Measurements from ENCODE around the gene HTATIP2. TPM values are rescaled to one million over a fixed set of nuclear protein-coding genes. Genes with fewer than 3 reads are reported as not detected.
A peak's percentile ranks its signal among the peaks of the same experiment; 100 is the strongest.

Gene HTATIP2
- total RNA-seq, 4 donors from 2014 or later, result 30.2 to 54.7 (median 43.7) TPM

DNA sequence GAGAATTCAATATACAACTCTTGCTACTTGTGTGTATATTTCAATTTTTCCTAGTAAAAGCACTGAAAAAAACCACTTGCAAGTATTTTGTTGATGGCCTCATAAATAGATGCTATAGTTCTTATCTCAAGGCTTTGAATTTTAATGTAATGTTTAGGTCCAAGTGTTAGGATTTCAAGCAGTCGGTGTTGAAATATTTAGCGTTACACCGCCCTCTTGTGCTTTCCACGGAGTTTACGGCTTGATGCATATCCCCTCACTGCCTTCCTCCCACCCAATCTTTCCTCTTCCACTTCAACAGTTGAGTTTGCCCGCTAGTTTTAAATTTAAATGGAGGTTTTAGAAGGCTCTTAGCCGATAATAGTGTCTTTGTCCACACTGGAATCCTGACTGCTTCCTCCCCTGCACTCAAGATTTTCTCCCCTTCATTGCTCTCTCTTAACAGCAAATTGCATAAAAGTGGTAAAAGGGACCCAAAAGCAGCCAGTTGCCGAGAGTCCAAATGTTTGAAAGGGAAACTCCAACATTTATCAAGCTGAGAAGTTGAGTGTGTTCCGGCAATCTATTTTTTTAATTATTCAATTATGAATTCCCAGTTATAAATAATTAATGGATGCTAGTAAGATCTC is 25.9 kb upstream of the HTATIP2 start:
- no peak overlapping the region for H3K4me3 ChIP-seq
- H3K27me3 ChIP-seq, result peaks cover 0 to 19% (median 5%) of the 10 kb centered on the region in 4 donors
- H3K36me3 ChIP-seq, result no peaks in the 10 kb centered on the region
- DNase-seq (ENCODE audit: extremely low spot score), result no peak
- TF ChIP-seq POLR2AphosphoS5 (IDR thresholded peaks at IDR 0.05) (no peak), EP300 (IDR thresholded peaks at IDR 0.05) (no peak), POLR2A (IDR thresholded peaks at IDR 0.05; ENCODE audit: low read depth) (no peak)
- TF ChIP-seq, protein P1, sequence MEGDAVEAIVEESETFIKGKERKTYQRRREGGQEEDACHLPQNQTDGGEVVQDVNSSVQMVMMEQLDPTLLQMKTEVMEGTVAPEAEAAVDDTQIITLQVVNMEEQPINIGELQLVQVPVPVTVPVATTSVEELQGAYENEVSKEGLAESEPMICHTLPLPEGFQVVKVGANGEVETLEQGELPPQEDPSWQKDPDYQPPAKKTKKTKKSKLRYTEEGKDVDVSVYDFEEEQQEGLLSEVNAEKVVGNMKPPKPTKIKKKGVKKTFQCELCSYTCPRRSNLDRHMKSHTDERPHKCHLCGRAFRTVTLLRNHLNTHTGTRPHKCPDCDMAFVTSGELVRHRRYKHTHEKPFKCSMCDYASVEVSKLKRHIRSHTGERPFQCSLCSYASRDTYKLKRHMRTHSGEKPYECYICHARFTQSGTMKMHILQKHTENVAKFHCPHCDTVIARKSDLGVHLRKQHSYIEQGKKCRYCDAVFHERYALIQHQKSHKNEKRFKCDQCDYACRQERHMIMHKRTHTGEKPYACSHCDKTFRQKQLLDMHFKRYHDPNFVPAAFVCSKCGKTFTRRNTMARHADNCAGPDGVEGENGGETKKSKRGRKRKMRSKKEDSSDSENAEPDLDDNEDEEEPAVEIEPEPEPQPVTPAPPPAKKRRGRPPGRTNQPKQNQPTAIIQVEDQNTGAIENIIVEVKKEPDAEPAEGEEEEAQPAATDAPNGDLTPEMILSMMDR (IDR thresholded peaks at IDR 0.05), result peak in 2 of 3 experiments; percentile 8 to 21
- WGBS, result 16% methylated on average over 9 of the region's 9 CpGs
- H3K9me3 ChIP-seq, result no peaks in the 10 kb centered on the region
- H3K4me1 ChIP-seq, result peaks cover 0 to 3% (median 0%) of the 10 kb centered on the region in 4 donors
- intact Hi-C loops (cut with DNase I), result no loop called here
- H3K27ac ChIP-seq (replicated peaks in 1 of 4), result no peak overlapping the region

DNA sequence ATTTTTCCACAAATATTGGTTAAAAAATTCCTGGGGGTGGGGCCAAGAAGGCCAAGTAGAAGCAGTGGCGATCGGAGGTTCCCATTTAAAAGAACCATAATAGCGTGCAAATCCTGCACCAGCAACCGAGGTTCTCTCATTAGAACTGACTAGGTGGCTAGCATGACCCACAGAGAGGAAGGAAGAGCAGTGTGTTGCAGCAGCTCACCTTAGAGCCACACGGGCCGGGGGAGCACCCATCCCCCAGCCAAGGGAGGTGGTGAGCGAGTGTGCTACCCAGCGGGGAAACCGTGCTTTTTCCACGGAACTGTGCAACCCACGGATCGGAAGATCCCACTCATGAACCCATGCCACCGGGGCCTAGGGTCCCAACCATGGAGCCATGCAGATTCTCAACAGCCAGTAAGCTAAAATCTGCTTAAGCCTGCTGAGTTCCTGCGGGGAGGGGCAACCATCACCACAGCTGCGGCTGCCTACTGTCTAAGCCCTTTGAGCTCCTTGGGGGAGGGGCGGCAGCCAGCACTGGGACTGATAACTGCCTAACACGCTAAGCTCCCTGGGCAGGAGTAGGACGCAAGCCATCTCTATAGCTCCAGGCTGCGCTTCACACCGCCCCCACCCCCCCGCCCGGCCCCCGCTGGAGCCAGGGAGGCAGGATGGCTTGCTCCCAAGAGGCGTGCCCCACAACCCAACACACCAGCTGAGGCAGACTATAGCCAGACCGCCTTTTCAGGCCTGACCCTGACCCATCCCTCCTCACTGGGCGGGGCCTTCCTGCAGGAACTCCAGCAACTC is 21.0 kb upstream of the HTATIP2 start:
- intact Hi-C loops (cut with DNase I), result no loop called here
- Histone ChIP-seq H3K4me3 (no peak overlapping the region), H3K27ac (replicated peaks in 1 of 4) (no peak overlapping the region), H3K4me1 (peaks cover 0 to 7% (median 0%) of the 10 kb centered on the region in 4 donors), H3K9me3 (no peaks in the 10 kb centered on the region), H3K27me3 (peaks cover 0 to 26% (median 10%) of the 10 kb centered on the region in 4 donors), H3K36me3 (no peaks in the 10 kb centered on the region)
- DNase-seq (ENCODE audit: extremely low spot score), result no peak
- WGBS, result 53% methylated on average over 7 of the region's 26 CpGs
- TF ChIP-seq POLR2A (IDR thresholded peaks at IDR 0.05; ENCODE audit: low read depth) (no peak), POLR2AphosphoS5 (IDR thresholded peaks at IDR 0.05) (no peak), EP300 (IDR thresholded peaks at IDR 0.05) (no peak)
- TF ChIP-seq, protein P1 (IDR thresholded peaks at IDR 0.05), result no peak

GRCh38 chr11:20351136-20351535 is 12.4 kb upstream of the HTATIP2 start:
- DNase-seq (ENCODE audit: extremely low spot score), result no peak
- Histone ChIP-seq H3K27ac (replicated peaks in 1 of 4) (no peak overlapping the region), H3K4me1 (no peaks in the 10 kb centered on the region), H3K36me3 (no peaks in the 10 kb centered on the region), H3K9me3 (no peaks in the 10 kb centered on the region), H3K27me3 (no peaks in the 10 kb centered on the region), H3K4me3 (no peak overlapping the region)
- intact Hi-C loops (cut with DNase I), result loop anchor here (5.0 to 10.0 kb wide), 2 partner anchors 224 to 406 kb away; no protein-coding TSS in a partner anchor
- no peak for TF ChIP-seq POLR2AphosphoS5 (IDR thresholded peaks at IDR 0.05)
- TF ChIP-seq EP300 (IDR thresholded peaks at IDR 0.05), result no peak
- TF ChIP-seq, protein P1 (IDR thresholded peaks at IDR 0.05), result no peak
- TF ChIP-seq POLR2A (IDR thresholded peaks at IDR 0.05; ENCODE audit: low read depth), result no peak
- 79% methylated on average over 7 of the region's 7 CpGs for WGBS

- Histone ChIP-seq H3K27me3 (peaks cover 0 to under 1% (median 0%) of the 10 kb centered on the region in 4 donors), H3K27ac (replicated peaks in 1 of 4) (no peak overlapping the region), H3K9me3 (no peaks in the 10 kb centered on the region), H3K4me3 (no peak overlapping the region), H3K36me3 (no peaks in the 10 kb centered on the region), H3K4me1 (no peaks in the 10 kb centered on the region)
- no peak for DNase-seq (ENCODE audit: extremely low spot score)
- TF ChIP-seq, protein P1 (IDR thresholded peaks at IDR 0.05), result no peak
- TF ChIP-seq POLR2AphosphoS5 (IDR thresholded peaks at IDR 0.05) (no peak), EP300 (IDR thresholded peaks at IDR 0.05) (no peak), POLR2A (IDR thresholded peaks at IDR 0.05; ENCODE audit: low read depth) (no peak)
- WGBS, result 65% methylated on average over 2 of the region's 2 CpGs
- intact Hi-C loops (cut with DNase I), result loop anchor here (5.0 to 10.0 kb wide), 2 partner anchors 225 to 407 kb away; no protein-coding TSS in a partner anchor
Observed at GRCh38 chr11:20351751-20352262, 11.7 kb upstream of the HTATIP2 start.
